Activated gamma-delta T cell treated with Interleukin-2 at 50 U/mL for 16 hours (primary cell): ENCODE measurements around the gene DSG2.
"Not testable (repeated sequence)": the region's sequence is repeated elsewhere in the genome, so short reads cannot be mapped to it uniquely, and the experiment has no call there.

ENCODE experiments used
- DNase-seq: peaks from one replicate; pipeline ENCODE4 v3.0.0-alpha.2; 2020

The DSG2 gene

GRCh38 chr18:31497836-31498573 is at the start of gene DSG2:
Gene DSG2 (plus strand): TSS chr18:31498177. CDS start chr18:31498252, 75 bp downstream.
- peak; percentile 4 for DNase-seq

DNA sequence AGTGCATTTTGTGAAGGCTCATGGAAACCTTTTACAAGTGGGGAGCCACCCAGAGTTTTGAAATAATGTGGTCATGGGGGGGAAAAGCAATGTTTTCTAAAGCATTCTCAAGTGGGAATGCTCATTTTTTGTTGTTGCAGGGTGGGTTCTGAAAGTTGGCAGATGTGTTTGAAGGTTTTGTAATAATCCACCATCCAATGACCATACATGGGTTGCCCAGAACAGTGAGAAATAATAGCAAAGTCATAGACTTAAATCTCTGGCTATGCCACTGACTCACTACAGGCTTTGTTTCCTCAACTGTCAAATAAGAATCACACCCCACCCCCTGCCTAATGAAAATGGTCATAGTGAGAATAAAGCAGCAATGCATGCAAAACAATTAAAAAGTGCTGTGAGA is 47.6 kb upstream of the DSG2 start:
- DNase-seq = no peak

DNA sequence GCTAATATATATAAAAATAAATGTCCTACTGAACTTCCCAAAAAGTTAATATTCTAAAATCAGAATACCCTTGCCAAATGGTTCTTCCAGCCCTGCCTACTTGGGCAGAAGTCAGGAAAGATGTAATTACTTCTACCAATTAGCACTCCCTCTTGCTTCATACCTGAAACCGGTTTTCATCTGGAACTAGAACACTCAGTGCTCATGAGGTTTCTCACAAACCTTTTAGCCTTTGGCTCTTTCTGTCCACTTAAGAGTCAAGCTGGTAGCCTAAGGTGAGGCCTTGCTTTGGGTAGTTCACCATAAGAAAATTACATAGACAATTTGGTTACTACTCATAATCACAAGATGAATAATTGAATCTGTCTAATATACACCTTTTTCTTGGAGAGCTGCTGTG is 46.4 kb upstream of the DSG2 start:
- DNase-seq = no peak

DNA sequence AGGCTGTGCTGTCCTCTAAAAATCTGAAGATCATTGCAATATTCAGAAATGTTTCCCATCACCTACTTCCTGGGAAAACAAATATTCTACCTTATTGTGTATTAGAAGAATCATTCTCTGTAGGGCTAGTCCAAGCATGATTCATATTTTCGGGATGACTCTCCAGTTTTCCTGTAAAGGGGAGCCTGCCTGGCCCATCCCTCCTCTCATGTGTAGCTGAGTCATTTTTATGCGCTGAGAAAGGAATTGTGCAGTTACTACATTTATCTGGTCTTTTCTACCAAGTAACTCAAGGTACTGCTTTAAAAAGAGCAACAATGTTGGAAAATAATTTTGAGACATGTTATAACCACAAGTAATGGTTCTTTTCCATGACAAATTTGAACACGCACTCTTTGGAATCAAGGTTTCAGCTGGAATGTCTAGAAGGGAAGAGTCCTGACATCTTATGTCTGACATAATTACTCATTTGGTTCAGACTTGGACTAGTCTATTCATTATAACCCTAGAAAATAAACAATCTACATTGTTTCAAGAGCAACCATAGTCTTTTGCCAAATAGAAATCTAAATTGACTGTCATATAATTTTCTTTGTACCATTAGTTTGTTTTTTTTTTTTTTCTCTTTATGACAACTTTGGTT is 43.8 kb upstream of the DSG2 start:
- DNase-seq = no peak

GRCh38 chr18:31469629-31470028 is 28.3 kb upstream of the DSG2 start:
- no peak for DNase-seq

DNA sequence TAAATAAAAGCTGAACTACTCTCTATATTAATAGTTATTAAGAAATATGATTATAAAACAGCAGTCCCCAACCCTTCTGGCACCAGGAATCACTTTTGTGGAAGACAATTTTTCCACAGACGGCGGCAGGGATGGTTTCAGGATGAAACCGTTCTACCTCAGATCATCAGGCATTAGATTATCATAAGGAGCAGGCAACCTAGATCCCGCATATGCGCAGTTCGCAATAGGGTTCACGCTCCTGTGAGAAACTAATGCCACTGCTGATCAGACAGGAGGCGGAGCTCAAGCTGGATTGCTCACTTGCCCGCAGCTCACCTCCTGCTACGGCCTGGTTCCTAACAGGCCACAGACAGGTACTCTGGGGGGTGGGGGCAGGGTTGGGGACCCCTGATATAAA is 19.3 kb upstream of the DSG2 start:
- no peak for DNase-seq

DNA sequence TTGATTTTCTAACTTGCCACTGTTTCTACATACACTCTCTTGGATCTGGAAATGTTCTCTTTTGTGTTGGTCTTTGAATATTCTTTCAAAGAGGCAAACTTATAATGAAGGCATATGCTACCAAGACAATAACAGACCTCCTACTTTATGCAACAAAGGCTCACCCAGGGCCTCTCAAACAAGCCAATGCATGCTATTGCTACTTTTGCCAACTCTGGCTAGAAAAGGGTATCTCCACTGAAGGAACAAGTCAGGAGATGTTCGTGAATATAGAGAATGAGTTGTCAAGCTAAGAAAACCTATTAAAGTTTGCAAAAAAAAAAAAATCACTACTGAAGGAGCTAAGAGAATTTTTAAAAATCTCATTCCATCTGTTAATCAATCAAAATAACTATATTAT is 15.9 kb upstream of the DSG2 start:
- no peak for DNase-seq

DNA sequence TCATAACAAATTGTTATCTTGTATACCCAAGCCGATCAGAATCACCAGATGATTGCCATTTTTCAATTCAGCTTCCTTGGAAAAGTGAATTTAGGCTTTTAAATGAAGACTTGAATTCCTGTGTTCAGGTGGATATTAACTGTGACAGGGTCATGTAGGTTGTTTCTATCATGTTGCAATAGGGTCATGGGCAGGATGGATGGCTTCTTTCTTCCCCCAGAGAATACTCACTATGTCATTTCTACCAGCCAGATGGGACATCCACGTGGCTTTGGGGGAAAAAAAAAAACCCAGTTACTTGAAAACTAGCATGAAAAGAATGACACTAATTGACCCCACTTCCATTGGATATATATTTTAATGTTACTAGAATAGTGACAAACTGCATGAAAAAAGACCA is 14.6 kb upstream of the DSG2 start:
- no peak for DNase-seq

DNA sequence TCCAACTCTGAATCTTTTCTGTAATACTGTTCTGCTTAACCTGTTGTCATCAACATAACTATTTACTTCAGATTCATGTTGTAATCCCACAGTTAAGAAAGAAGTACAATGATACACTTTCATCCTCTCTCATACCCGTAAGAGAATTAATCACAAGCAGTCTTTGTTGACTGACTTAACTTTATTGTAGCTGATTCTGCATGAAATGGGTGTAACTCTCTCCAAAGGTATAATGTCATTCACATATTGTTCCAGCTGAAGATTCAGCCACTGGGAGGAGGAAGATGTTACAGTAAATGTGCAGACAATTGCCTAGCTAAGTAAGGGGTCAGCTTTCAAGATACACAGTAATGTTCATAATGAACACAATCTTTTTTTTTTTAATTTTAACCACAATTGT is 13.5 kb upstream of the DSG2 start:
- no peak for DNase-seq

GRCh38 chr18:31486165-31486564 is 11.8 kb upstream of the DSG2 start:
- no peak for DNase-seq

DNA sequence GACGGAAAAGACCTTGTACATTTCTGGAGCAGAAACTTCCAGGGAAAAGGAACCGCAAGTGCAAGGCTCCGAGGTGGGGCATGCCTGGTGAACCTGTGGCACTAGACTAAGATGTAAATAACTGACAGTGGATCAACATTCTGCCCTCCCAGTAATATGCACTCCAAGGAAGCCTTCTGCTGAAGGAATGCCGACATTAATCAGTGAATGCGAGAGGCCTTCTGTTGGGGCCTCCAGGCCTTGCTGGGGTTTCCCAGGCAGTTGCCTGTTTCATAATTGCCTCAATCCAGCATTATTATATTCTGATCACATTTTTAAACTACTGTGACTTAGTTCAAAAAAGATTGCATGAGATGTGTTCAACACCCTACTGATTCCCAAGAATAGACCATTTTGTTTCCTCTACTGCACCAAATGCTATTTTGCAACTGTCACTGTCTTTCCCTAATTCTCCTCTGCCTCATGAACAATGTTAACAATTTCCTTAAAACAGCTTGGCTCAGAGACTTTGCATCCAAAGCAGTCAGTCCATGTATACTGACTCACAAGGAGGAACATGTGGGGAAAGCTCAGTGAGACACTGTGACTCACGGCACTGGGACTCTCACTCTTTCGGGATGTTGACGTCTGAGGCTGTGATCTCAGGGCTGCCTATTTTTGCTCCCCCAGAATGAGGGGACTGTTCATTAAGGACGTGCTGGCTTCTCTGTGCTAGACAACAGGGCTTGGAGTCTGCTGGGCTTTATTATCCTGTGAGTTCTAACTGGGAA is 10.5 kb upstream of the DSG2 start:
- no peak for DNase-seq

DNA sequence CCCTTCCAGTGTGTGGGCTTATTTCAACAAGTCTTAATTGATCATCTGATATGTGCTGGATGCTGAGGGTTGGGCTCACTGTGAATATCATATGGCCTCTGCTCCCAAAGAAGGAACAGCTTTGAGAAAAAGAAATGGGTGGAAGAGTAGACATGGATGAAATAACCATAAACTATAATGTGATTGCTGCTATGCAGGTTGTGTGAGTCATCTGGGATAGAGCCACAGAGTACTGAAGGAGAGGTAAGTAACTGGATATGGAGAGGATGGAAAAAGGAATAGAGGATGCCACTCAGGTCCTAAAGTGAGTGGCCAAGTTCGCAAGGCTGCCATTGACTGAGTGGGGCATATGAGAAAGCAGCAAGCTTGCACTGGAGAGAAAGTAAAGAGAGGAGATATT is 8.7 kb upstream of the DSG2 start:
- no peak for DNase-seq

GRCh38 chr18:31490387-31490786 is 7.6 kb upstream of the DSG2 start:
- DNase-seq = no peak

DNA sequence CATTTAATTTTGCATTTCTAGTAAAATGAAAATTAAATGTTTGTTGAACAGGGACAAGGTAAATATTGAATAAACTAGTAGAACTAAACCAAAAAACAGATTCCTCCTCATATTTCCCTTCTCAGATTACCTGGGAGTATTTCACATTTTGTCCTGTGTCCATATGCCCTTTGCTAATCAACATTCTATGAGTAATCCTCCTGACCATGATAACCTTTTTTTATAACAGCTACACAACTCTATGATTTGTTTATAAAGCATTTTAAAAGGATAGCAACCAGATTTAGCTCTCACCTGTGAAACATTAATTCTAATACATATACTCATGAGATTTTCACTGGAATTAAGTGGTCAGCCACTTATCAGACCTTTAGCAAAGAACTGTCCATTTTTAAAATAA is 7.1 kb upstream of the DSG2 start:
- no peak for DNase-seq

- DNase-seq = no peak
Observed at GRCh38 chr18:31491586-31491985, 6.4 kb upstream of the DSG2 start.

DNA sequence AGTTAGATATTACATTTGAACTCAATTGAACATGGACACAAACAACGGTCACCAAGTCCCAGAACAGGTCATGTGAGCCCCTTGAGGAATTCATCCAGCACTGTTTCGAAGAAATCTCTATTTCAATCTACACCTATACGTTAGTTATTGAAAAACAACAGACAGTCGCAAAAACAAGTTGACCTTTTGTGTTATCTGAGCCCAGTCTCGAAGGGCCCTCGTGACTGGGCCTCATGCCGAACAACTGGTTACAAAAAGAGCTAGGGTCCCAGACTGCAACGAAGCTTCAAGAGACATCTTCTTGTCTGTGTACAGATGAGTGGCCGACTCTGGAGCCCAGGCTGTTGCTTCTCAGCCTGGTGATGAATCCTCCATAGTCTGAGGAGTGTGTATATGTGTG is 5.3 kb upstream of the DSG2 start:
- no peak for DNase-seq

- DNase-seq = no peak
Observed at GRCh38 chr18:31493171-31493570, 4.8 kb upstream of the DSG2 start.

GRCh38 chr18:31493941-31494340 is 4.0 kb upstream of the DSG2 start:
- DNase-seq = no peak

DNA sequence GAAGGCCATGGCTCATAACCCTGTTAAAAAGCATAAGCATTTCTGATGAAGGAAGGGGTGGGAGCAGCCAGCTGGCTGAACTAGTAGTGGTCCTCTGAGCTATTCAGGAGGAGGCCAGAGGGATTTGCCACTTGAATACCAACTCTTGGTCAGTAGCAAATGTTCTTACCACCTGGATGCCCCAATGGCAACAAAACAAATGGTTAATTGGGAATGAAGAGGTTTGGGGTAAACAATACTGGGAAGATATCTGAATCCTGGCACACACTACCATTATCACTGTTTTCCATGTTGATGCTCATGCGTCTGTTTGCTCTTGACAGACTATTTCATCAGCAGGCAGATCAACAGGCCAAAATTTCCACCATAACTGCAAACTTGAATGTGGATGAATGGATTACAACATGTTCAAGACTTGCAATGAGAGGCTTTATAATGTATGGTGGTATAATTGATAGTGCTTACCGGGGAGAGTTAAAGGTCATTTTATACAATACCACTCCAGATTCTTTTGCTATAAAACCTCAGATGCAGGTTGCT is 3.2 kb upstream of the DSG2 start:
- not testable (repeated sequence) for DNase-seq

DNA sequence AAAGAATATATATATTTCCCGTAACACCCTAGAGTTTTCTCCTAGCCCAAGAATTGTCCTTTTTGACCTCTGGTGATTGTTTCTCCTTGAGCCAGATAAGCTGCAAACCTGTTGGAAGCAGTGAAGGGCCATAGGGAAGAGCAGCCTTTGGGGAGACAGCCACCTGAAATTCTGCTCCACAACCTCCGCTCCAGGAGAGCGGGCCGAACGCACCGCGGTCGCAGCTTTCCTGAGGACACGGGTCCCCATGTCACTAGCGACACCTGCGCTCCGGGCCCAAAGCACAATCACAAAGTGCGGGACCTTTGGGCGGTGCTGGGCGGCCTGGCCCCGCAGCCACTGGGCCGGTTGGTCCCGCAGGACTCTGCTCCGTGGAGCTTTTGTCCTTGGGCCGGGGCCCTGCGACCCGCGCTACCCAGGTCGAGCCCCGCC is 557 bp upstream of the DSG2 start:
- no peak for DNase-seq

- no peak for DNase-seq
Observed at GRCh38 chr18:31498574-31499524, 872 bp downstream of the DSG2 start.

GRCh38 chr18:31500051-31500688 is 2.2 kb downstream of the DSG2 start:
- no peak for DNase-seq
